HFFc6 (cell line): ENCODE results near the gene SCN1B. TPM values are rescaled to one million over a fixed set of nuclear protein-coding genes. Genes with fewer than 3 reads are reported as not detected.
"Not testable (repeated sequence)": the region's sequence is repeated elsewhere in the genome, so short reads cannot be mapped to it uniquely, and the experiment has no call there.

Source experiments
- DNase-seq: peaks from one replicate; pipeline ENCODE4 v3.0.0-alpha.2; 2018
- H3K27ac Mint-ChIP-seq: 2 replicates; pipeline ENCODE4 v1.8.0; 2020; ENCODE audit warnings: mild to moderate bottlenecking, mixed read lengths
- H3K27me3 Mint-ChIP-seq: 2 replicates; pipeline ENCODE4 v1.8.0; 2021; ENCODE audit warnings: mild to moderate bottlenecking, moderate library complexity, mixed read lengths; ENCODE audit not compliant: insufficient read depth
- H3K36me3 Mint-ChIP-seq: 2 replicates; pipeline ENCODE4 v1.8.0; 2021; ENCODE audit warnings: low read depth, mixed read lengths
- H3K4me1 Mint-ChIP-seq: 2 replicates; pipeline ENCODE4 v1.8.0; 2020; ENCODE audit warnings: low read depth, mixed read lengths
- H3K4me3 Mint-ChIP-seq: 2 replicates; pipeline ENCODE4 v1.8.0; 2020; ENCODE audit warnings: mild to moderate bottlenecking, moderate library complexity, mixed read lengths
- H3K9me3 Mint-ChIP-seq: 2 replicates; pipeline ENCODE4 v1.8.0; 2020; ENCODE audit warnings: mild to moderate bottlenecking, mixed read lengths
- total RNA-seq, 6 experiments: library from RNA; stranded (reverse); fragmentation: NEBNext Ultra II Directional; extraction: Animal tissue kit (Norgen Biotek cat#: 25700); gene quantifications; 2 replicates in 1 of 6; 3 replicates in 5 of 6; pipeline ENCODE4 v1.2.3, GENCODE V29; 2021
- TF ChIP-seq, protein P1 (sequence below): fragments of 200-600 bp; sonication (generic); IDR thresholded peaks from 2 replicates; pipeline ENCODE4 v1.5.0; 2021; ENCODE audit warnings: antibody characterized with exemption, mild to moderate bottlenecking

Gene SCN1B
- total RNA-seq, 6 experiments from 2014 or later = 6.8 to 14.2 (median 12.6) TPM

DNA sequence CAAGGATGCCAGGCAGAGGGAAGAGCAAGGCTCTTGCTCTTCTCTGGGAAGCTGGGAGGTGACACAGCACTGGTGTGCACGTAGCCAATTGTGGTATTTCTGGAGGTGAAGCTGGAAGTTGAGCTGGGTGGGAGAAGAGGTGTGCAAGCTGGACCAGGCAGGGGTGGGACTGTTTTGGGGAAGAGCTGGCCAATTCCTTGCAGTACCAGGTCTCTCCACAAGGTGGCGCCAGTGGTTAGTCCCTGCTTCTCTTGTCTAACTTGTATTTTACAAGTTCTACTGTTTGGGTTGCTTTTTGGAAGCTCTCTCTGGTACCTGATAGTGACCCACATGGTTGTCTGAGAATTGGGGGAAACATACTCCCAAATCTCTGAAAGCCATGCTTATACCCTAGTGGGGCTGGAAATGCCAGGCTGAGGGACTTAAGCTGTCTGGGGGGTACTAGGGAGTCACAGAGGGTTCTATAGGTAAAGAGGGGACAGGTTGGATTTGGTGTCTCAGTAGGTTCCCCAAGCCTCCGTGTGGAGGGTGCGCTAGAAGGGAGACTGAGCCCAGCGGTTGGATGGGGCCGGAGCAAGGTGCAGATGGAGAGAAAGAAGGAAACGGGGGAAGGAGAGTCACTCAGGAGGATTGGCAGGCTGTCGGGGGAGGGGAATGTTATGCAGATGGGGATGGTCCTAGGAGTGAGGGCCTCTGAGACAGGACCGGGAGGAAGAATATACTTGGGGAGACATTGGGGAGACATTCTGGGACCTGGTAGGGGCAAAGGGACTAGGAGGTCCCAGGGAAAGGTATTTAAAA lies 14.2 kb downstream of the SCN1B start:
- DNase-seq = peak; percentile 48
- H3K36me3 Mint-ChIP-seq = no peaks in the 10 kb centered on the region
- H3K9me3 Mint-ChIP-seq = no peaks in the 10 kb centered on the region
- TF ChIP-seq, protein P1, sequence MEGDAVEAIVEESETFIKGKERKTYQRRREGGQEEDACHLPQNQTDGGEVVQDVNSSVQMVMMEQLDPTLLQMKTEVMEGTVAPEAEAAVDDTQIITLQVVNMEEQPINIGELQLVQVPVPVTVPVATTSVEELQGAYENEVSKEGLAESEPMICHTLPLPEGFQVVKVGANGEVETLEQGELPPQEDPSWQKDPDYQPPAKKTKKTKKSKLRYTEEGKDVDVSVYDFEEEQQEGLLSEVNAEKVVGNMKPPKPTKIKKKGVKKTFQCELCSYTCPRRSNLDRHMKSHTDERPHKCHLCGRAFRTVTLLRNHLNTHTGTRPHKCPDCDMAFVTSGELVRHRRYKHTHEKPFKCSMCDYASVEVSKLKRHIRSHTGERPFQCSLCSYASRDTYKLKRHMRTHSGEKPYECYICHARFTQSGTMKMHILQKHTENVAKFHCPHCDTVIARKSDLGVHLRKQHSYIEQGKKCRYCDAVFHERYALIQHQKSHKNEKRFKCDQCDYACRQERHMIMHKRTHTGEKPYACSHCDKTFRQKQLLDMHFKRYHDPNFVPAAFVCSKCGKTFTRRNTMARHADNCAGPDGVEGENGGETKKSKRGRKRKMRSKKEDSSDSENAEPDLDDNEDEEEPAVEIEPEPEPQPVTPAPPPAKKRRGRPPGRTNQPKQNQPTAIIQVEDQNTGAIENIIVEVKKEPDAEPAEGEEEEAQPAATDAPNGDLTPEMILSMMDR = peak; percentile 100
- no peak overlapping the region for H3K27ac Mint-ChIP-seq
- H3K4me3 Mint-ChIP-seq = no peak overlapping the region
- peaks cover 15% of the 10 kb centered on the region for H3K27me3 Mint-ChIP-seq
- H3K4me1 Mint-ChIP-seq = no peaks in the 10 kb centered on the region

DNA sequence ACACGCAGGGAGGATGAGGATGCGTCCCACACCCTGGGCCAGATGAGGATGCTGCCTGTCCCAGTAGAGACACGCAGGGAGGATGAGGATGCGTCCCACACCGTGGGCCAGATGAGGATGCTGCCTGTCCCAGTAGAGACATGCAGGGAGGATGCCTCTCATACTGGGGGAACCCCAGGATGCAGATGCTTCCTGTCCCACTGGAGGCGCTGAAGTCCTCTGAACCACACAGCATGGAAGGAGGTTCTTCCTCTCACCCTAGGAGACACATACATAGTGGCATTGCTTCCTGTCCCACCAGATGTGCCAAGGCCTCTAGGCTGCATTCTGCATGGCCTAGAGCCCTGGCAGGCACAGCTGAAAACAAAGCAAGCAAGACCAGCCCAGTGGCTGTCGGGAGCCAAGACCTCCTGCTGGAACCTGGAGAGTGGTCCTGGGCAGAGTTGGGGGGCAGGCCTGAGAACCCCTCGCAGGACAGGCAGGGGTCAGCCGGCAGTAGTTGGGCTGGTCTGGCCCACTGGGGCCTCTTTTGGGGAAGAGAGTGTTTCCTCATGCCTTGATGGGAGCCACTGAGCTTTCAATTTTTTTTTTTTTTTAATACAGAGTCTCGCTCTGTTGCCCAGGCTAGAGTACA lies 15.5 kb downstream of the SCN1B start:
- peak; percentile 59 for DNase-seq
- Mint-ChIP-seq H3K4me1 (no peaks in the 10 kb centered on the region), H3K4me3 (no peak overlapping the region), H3K9me3 (no peaks in the 10 kb centered on the region), H3K36me3 (no peaks in the 10 kb centered on the region), H3K27me3 (peaks cover 13% of the 10 kb centered on the region), H3K27ac (no peak overlapping the region)
- TF ChIP-seq, protein P1 = peak; percentile 67

DNA sequence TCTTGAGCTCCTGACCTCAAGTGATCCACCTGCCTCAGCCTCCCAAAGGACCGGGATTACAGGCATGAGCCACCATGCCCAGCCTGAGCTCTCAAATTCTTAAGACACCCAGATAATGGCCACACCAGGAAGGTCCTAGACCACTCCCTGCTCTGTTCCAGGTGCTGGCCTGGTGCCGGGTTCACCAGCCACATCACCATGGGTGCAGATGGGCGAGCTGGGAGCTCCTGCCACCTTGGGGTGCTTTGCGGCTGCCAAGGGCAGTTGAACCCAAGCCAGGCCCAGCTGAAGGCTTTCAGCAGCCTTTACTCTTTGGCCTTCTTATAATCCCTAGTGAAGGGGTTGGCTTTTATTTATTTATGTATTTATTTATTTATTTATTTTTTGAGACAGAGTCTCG lies 16.2 kb downstream of the SCN1B start:
- Mint-ChIP-seq H3K36me3 (no peaks in the 10 kb centered on the region), H3K4me3 (no peak overlapping the region), H3K4me1 (no peaks in the 10 kb centered on the region)

DNA sequence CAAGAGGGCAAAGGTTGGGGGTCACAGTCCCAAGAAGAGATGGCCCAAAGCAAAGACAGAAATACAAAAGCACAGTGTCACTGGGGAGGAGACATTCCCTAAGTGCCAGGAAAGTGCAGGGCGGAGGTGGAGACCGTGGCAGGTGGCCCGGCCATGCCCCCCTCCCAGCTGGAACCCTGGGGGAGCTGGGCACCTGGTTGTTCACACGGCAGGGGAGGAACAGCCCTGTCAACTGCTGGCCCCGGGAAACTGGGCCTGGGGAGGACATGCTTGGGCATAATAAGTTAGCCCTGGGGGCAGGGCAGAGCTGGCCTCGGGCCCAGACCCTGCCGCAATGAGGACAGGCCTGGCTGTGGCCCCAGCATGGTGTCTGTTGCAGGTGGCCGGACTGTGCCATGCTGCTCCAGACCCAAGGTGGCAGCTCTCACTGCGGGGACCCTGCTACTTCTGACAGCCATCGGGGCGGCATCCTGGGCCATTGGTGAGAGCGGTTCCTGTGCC lies 18.7 kb downstream of the SCN1B start:
- Mint-ChIP-seq H3K4me3 (no peak overlapping the region), H3K4me1 (no peaks in the 10 kb centered on the region), H3K27me3 (peaks cover 16% of the 10 kb centered on the region), H3K36me3 (no peaks in the 10 kb centered on the region), H3K27ac (no peak overlapping the region), H3K9me3 (no peaks in the 10 kb centered on the region)
- TF ChIP-seq, protein P1 = no peak
- no peak for DNase-seq

More for the DNA sequence above, 16.2 kb downstream of the SCN1B start:
- Mint-ChIP-seq H3K27ac (no peak overlapping the region), H3K27me3 (peaks cover 12% of the 10 kb centered on the region), H3K9me3 (no peaks in the 10 kb centered on the region)
- DNase-seq = no peak
- TF ChIP-seq, protein P1 = no peak

DNA sequence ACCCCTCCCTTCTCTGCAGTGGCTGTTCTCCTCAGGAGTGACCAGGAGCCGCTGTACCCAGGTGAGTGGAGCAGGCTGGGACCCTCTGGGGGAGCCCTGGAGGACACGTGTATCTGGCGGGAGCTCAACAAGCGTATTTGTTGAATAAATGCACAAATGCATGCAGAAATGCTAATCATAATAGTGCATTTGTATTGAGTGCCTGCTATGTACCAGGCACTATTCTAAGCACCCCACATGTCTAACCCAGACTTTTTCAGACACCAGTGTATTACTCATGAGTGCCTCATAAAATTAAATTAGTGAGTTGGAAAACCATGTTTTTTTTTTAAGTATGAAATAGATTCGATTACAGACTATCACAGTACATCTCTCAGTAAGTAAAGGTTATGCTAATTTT lies 19.2 kb downstream of the SCN1B start:
- no peaks in the 10 kb centered on the region for H3K36me3 Mint-ChIP-seq
- no peaks in the 10 kb centered on the region for H3K4me1 Mint-ChIP-seq
- no peak overlapping the region for H3K4me3 Mint-ChIP-seq
- DNase-seq = no peak
- no peaks in the 10 kb centered on the region for H3K9me3 Mint-ChIP-seq
- H3K27me3 Mint-ChIP-seq = peaks cover 16% of the 10 kb centered on the region
- TF ChIP-seq, protein P1 = no peak
- H3K27ac Mint-ChIP-seq = no peak overlapping the region

DNA sequence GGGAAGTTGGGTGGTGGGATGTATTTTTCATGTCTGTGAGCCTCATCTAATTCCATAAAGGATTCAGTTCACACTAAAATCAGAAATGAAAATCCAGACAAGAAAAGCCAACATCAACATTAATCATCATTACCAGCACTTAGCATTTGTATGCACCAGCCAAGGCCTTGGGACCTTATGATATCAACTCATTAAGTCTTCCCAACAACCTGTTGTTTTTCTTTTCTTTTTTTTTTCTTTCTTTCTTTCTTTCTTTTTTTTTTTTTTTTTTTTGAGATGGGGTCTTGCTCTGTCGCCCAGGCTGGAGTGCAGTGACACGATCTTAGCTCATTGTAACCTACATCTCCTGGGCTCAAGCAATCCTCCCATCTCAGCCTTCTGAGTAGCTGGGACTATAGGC lies 20.4 kb downstream of the SCN1B start:
- peaks cover 23% of the 10 kb centered on the region for H3K27me3 Mint-ChIP-seq
- not testable (repeated sequence) for H3K27ac Mint-ChIP-seq, H3K9me3 Mint-ChIP-seq, H3K36me3 Mint-ChIP-seq, DNase-seq, H3K4me3 Mint-ChIP-seq, H3K4me1 Mint-ChIP-seq

DNA sequence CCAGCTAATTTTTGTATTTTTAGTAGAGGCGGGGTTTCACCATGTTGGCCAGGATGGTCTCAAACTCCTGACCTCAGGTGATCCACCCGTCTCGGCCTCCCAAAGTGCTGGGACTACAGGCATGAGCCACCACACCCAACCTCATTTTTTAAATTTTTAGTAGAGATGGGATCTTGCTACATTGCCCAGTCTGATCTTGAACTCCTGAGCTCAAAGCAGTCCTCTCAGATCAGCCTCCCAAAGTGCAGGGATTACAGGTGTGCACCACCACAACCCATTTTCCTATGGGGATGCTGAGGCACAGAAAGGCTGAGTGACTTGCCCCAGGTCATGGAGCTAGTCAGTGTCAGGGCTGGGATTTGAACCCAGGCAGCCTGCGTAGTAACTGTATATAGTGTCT lies 21.0 kb downstream of the SCN1B start:
- H3K27ac Mint-ChIP-seq, H3K4me1 Mint-ChIP-seq, DNase-seq, H3K36me3 Mint-ChIP-seq, H3K9me3 Mint-ChIP-seq, H3K4me3 Mint-ChIP-seq: not testable (repeated sequence)
- peaks cover 26% of the 10 kb centered on the region for H3K27me3 Mint-ChIP-seq
